Activated CD4-positive, alpha-beta memory T cell treated with anti-CD3 and anti-CD28 coated beads, Interleukin-2, amount 10 ng/mL, durations not matched to agents 7 days and 5 days (primary cell): ENCODE measurements around the gene ABTB2. TPM values are rescaled to one million over a fixed set of nuclear protein-coding genes. Genes with fewer than 3 reads are reported as not detected.
"Not testable (repeated sequence)": the region's sequence is repeated elsewhere in the genome, so short reads cannot be mapped to it uniquely, and the experiment has no call there.

Experiments
- CTCF ChIA-PET: fragments of 350-600 bp; sonication (Branson Sonifier 250); formaldehyde crosslinking; loops from one replicate; lab custom pipeline; 2021; ENCODE audit warnings: antibody characterized with exemption, inconsistent platforms; lab: Charles Lee
- POLR2A ChIA-PET: fragments of 350-600 bp; sonication (Branson Sonifier 250); formaldehyde crosslinking; loops from one replicate; lab custom pipeline; 2021; ENCODE audit warnings: antibody characterized with exemption; lab: Charles Lee
- DNase-seq: peaks from one replicate; pipeline ENCODE4 v3.0.0-alpha.2; 2020
- H3K27ac Mint-ChIP-seq: one replicate; pipeline ENCODE4 v1.8.0; 2021; ENCODE audit warnings: mild to moderate bottlenecking, mixed read lengths
- H3K27me3 Mint-ChIP-seq: one replicate; pipeline ENCODE4 v1.8.0; 2021; ENCODE audit warnings: mixed read lengths
- H3K36me3 Mint-ChIP-seq: one replicate; pipeline ENCODE4 v1.8.0; 2021; ENCODE audit warnings: low read depth, mixed read lengths
- H3K4me1 Mint-ChIP-seq: one replicate; pipeline ENCODE4 v1.8.0; 2021; ENCODE audit warnings: mixed read lengths
- H3K4me3 Mint-ChIP-seq: one replicate; pipeline ENCODE4 v1.8.0; 2021; ENCODE audit warnings: mild to moderate bottlenecking, mixed read lengths
- H3K9me3 Mint-ChIP-seq: one replicate; pipeline ENCODE4 v1.8.0; 2021; ENCODE audit warnings: mixed read lengths
- total RNA-seq, 2 experiments: library from RNA; stranded (reverse); gene quantifications; one replicate each; pipeline ENCODE4 v1.2.3, GENCODE V29; 2021

ABTB2 gene
- total RNA-seq, 2 experiments from 2014 or later = 2.3 to 2.7 TPM

- ChIA-PET POLR2A (interaction anchor here (0.9 to 3.9 kb wide), 3 partner anchors 11 to 59 kb away, joined by 4 to 69 read pairs (median 14); no protein-coding TSS in a partner anchor), CTCF (interaction anchor here (1.2 to 4.8 kb wide), 4 partner anchors 16 to 125 kb away, joined by 3 to 21 read pairs (median 12); partner anchors contain the start of gene ABTB2)
- H3K27me3 Mint-ChIP-seq = peaks cover 13% of the 10 kb centered on the region
- H3K4me3 Mint-ChIP-seq = no peak overlapping the region
- H3K36me3 Mint-ChIP-seq = no peaks in the 10 kb centered on the region
- no peak for DNase-seq
- H3K9me3 Mint-ChIP-seq = no peaks in the 10 kb centered on the region
- H3K27ac Mint-ChIP-seq = no peak overlapping the region
- H3K4me1 Mint-ChIP-seq = peaks cover 48% of the 10 kb centered on the region
These were observed 124.6 kb downstream of the ABTB2 start for GRCh38 chr11:34233215-34233614.

GRCh38 chr11:34232807-34233206, 125.0 kb downstream of the ABTB2 start:
- Mint-ChIP-seq H3K4me3 (no peak overlapping the region), H3K27ac (no peak overlapping the region), H3K4me1 (peaks cover 46% of the 10 kb centered on the region), H3K36me3 (no peaks in the 10 kb centered on the region), H3K9me3 (no peaks in the 10 kb centered on the region), H3K27me3 (peaks cover 13% of the 10 kb centered on the region)
- CTCF ChIA-PET = interaction anchor here (1.1 to 4.8 kb wide), 4 partner anchors 9 to 125 kb away, joined by 4 to 21 read pairs (median 12); partner anchors contain the start of gene ABTB2
- no peak for DNase-seq
- POLR2A ChIA-PET = no interaction called here

GRCh38 chr11:34226210-34226609, 131.6 kb downstream of the ABTB2 start:
- POLR2A ChIA-PET = interaction anchor here (1.2 kb wide), 1 partner anchor 52 kb away, joined by 4 read pairs; no protein-coding TSS in a partner anchor

GRCh38 chr11:34225091-34225490, 132.7 kb downstream of the ABTB2 start:
- DNase-seq = no peak
- H3K27ac Mint-ChIP-seq = no peak overlapping the region
- no peaks in the 10 kb centered on the region for H3K9me3 Mint-ChIP-seq
- H3K27me3 Mint-ChIP-seq = peaks cover 3% of the 10 kb centered on the region
- H3K4me3 Mint-ChIP-seq = no peak overlapping the region
- H3K36me3 Mint-ChIP-seq = no peaks in the 10 kb centered on the region
- H3K4me1 Mint-ChIP-seq = no peaks in the 10 kb centered on the region
- CTCF ChIA-PET = no interaction called here
- POLR2A ChIA-PET = no interaction called here

More at GRCh38 chr11:34226210-34226609, 131.6 kb downstream of the ABTB2 start:
- Mint-ChIP-seq H3K4me1 (peaks cover 5% of the 10 kb centered on the region), H3K27me3 (peaks cover 8% of the 10 kb centered on the region), H3K9me3 (no peaks in the 10 kb centered on the region), H3K36me3 (no peaks in the 10 kb centered on the region), H3K27ac (no peak overlapping the region), H3K4me3 (no peak overlapping the region)
- DNase-seq = no peak
- CTCF ChIA-PET = interaction anchor here (0.7 to 1.4 kb wide), 3 partner anchors 52 to 420 kb away, joined by 4 to 5 read pairs (median 5); no protein-coding TSS in a partner anchor

- H3K4me1 Mint-ChIP-seq = no peaks in the 10 kb centered on the region
- H3K27me3 Mint-ChIP-seq = peaks cover 5% of the 10 kb centered on the region
- H3K4me3 Mint-ChIP-seq = no peak overlapping the region
- ChIA-PET POLR2A (no interaction called here), CTCF (interaction anchor here (1.0 kb wide), 1 partner anchor 8 kb away, joined by 4 read pairs; no protein-coding TSS in a partner anchor)
- no peaks in the 10 kb centered on the region for H3K9me3 Mint-ChIP-seq
- DNase-seq = no peak
- H3K27ac Mint-ChIP-seq = no peak overlapping the region
- no peaks in the 10 kb centered on the region for H3K36me3 Mint-ChIP-seq
These were observed 133.3 kb downstream of the ABTB2 start for GRCh38 chr11:34224434-34224966.

- ChIA-PET CTCF (interaction anchor here (1.0 kb wide), 1 partner anchor 8 kb away, joined by 4 read pairs; no protein-coding TSS in a partner anchor), POLR2A (no interaction called here)
- DNase-seq = no peak
- no peaks in the 10 kb centered on the region for H3K9me3 Mint-ChIP-seq
- no peaks in the 10 kb centered on the region for H3K4me1 Mint-ChIP-seq
- no peak overlapping the region for H3K4me3 Mint-ChIP-seq
- H3K27ac Mint-ChIP-seq = no peak overlapping the region
- peaks cover 6% of the 10 kb centered on the region for H3K27me3 Mint-ChIP-seq
- no peaks in the 10 kb centered on the region for H3K36me3 Mint-ChIP-seq
These were observed 133.9 kb downstream of the ABTB2 start for GRCh38 chr11:34223907-34224306.

GRCh38 chr11:34223021-34223813, 134.6 kb downstream of the ABTB2 start:
- DNase-seq = no peak
- H3K4me3 Mint-ChIP-seq = no peak overlapping the region
- POLR2A ChIA-PET = no interaction called here
- H3K36me3 Mint-ChIP-seq = no peaks in the 10 kb centered on the region
- H3K27ac Mint-ChIP-seq = no peak overlapping the region
- H3K27me3 Mint-ChIP-seq = peaks cover 8% of the 10 kb centered on the region
- H3K4me1 Mint-ChIP-seq = no peaks in the 10 kb centered on the region
- CTCF ChIA-PET = interaction anchor here (1.0 kb wide), 1 partner anchor 9 kb away, joined by 4 read pairs; no protein-coding TSS in a partner anchor
- no peaks in the 10 kb centered on the region for H3K9me3 Mint-ChIP-seq

GRCh38 chr11:34222030-34222429, 135.8 kb downstream of the ABTB2 start:
- POLR2A ChIA-PET = no interaction called here
- CTCF ChIA-PET = no interaction called here

GRCh38 chr11:34219941-34220370, 137.9 kb downstream of the ABTB2 start:
- Mint-ChIP-seq H3K36me3 (no peaks in the 10 kb centered on the region), H3K4me1 (peaks cover 5% of the 10 kb centered on the region), H3K27me3 (peaks cover 8% of the 10 kb centered on the region), H3K4me3 (no peak overlapping the region), H3K27ac (no peak overlapping the region), H3K9me3 (no peaks in the 10 kb centered on the region)
- ChIA-PET POLR2A (no interaction called here), CTCF (no interaction called here)
- DNase-seq = no peak

More at GRCh38 chr11:34222030-34222429, 135.8 kb downstream of the ABTB2 start:
- H3K27ac Mint-ChIP-seq = no peak overlapping the region
- H3K27me3 Mint-ChIP-seq = peaks cover 8% of the 10 kb centered on the region
- no peaks in the 10 kb centered on the region for H3K9me3 Mint-ChIP-seq
- H3K36me3 Mint-ChIP-seq = no peaks in the 10 kb centered on the region
- H3K4me3 Mint-ChIP-seq = no peak overlapping the region
- H3K4me1 Mint-ChIP-seq = no peaks in the 10 kb centered on the region
- DNase-seq = no peak

- ChIA-PET POLR2A (no interaction called here), CTCF (interaction anchor here (0.9 kb wide), 1 partner anchor 12 kb away, joined by 3 read pairs; no protein-coding TSS in a partner anchor)
- Mint-ChIP-seq H3K36me3 (no peaks in the 10 kb centered on the region), H3K9me3 (no peaks in the 10 kb centered on the region), H3K27ac (no peak overlapping the region), H3K4me3 (no peak overlapping the region), H3K4me1 (peaks cover 10% of the 10 kb centered on the region), H3K27me3 (peaks cover 8% of the 10 kb centered on the region)
- DNase-seq = no peak
These were observed 138.5 kb downstream of the ABTB2 start for GRCh38 chr11:34219279-34219678.

GRCh38 chr11:34218756-34219155, 139.1 kb downstream of the ABTB2 start:
- DNase-seq, POLR2A ChIA-PET, H3K27ac Mint-ChIP-seq, H3K27me3 Mint-ChIP-seq, H3K9me3 Mint-ChIP-seq, H3K36me3 Mint-ChIP-seq, H3K4me3 Mint-ChIP-seq: not testable (repeated sequence)
- CTCF ChIA-PET = interaction anchor here (0.9 kb wide), 1 partner anchor 12 kb away, joined by 3 read pairs; no protein-coding TSS in a partner anchor
- H3K4me1 Mint-ChIP-seq = peaks cover 15% of the 10 kb centered on the region

- Mint-ChIP-seq H3K36me3 (no peaks in the 10 kb centered on the region), H3K4me3 (no peak overlapping the region), H3K4me1 (peaks cover 15% of the 10 kb centered on the region), H3K27me3 (peaks cover 5% of the 10 kb centered on the region), H3K9me3 (no peaks in the 10 kb centered on the region), H3K27ac (no peak overlapping the region)
- no peak for DNase-seq
- CTCF ChIA-PET = no interaction called here
- POLR2A ChIA-PET = no interaction called here
These were observed 139.7 kb downstream of the ABTB2 start for GRCh38 chr11:34218067-34218466.

GRCh38 chr11:34216706-34217105, 141.1 kb downstream of the ABTB2 start:
- ChIA-PET CTCF (interaction anchor here (1.4 kb wide), 1 partner anchor 17 kb away, joined by 4 read pairs; no protein-coding TSS in a partner anchor), POLR2A (interaction anchor here (0.9 kb wide), 1 partner anchor 19 kb away, joined by 3 read pairs; no protein-coding TSS in a partner anchor)
- Mint-ChIP-seq H3K27ac (no peak overlapping the region), H3K27me3 (peaks cover 5% of the 10 kb centered on the region), H3K4me1 (peaks cover 15% of the 10 kb centered on the region), H3K9me3 (no peaks in the 10 kb centered on the region), H3K4me3 (no peak overlapping the region), H3K36me3 (no peaks in the 10 kb centered on the region)
- DNase-seq = no peak
